H4 (cell line): ENCODE measurements around the gene SMARCA5. TPM values are rescaled to one million over a fixed set of nuclear protein-coding genes. Genes with fewer than 3 reads are reported as not detected.
"Not testable (repeated sequence)": the region's sequence is repeated elsewhere in the genome, so short reads cannot be mapped to it uniquely, and the experiment has no call there.

Experiments used
- DNase-seq: peaks from one replicate; pipeline ENCODE4 v3.0.0-alpha.2; 2015; ENCODE audit warnings: low spot score
- total RNA-seq: library from RNA; depleted of rRNA; stranded (reverse); fragments of >200 nt; shearing (Covaris generic); gene quantifications from 2 replicates; pipeline ENCODE4 v1.2.3, GENCODE V29; 2014; rRNA removed

Gene SMARCA5
- total RNA-seq, result 27.8 and 31.6 TPM in 2 replicates

GRCh38 chr4:143513314-143514168 is at the start of gene SMARCA5:
Gene SMARCA5, plus strand, starts transcription at chr4:143513702. Its CDS starts 223 bp downstream, at chr4:143513925.
- peak; percentile 98 for DNase-seq

GRCh38 chr4:143473334-143474126 is 40.0 kb upstream of the SMARCA5 start:
- DNase-seq, result no peak

- DNase-seq, result no peak
Measured at GRCh38 chr4:143477487-143477886, 36.0 kb upstream of the SMARCA5 start.

- DNase-seq, result no peak
Measured at GRCh38 chr4:143481361-143481760, 32.1 kb upstream of the SMARCA5 start.

GRCh38 chr4:143482840-143483239 is 30.7 kb upstream of the SMARCA5 start:
- peak; percentile 57 for DNase-seq

- no peak for DNase-seq
Measured at GRCh38 chr4:143486314-143486713, 27.2 kb upstream of the SMARCA5 start.

- no peak for DNase-seq
Measured at GRCh38 chr4:143488687-143489086, 24.8 kb upstream of the SMARCA5 start.

GRCh38 chr4:143489106-143489505 is 24.4 kb upstream of the SMARCA5 start:
- DNase-seq, result no peak

GRCh38 chr4:143498021-143498420 is 15.5 kb upstream of the SMARCA5 start:
- no peak for DNase-seq

- DNase-seq, result no peak
Measured at GRCh38 chr4:143502231-143502630, 11.3 kb upstream of the SMARCA5 start.

- DNase-seq, result no peak
Measured at GRCh38 chr4:143506031-143506430, 7.5 kb upstream of the SMARCA5 start.

GRCh38 chr4:143511906-143512305 is 1.6 kb upstream of the SMARCA5 start:
- no peak for DNase-seq

- no peak for DNase-seq
Measured at GRCh38 chr4:143512978-143513313, 556 bp upstream of the SMARCA5 start.

GRCh38 chr4:143514169-143514495 is 630 bp downstream of the SMARCA5 start:
- no peak for DNase-seq

- DNase-seq, result peak; percentile 9
Measured at GRCh38 chr4:143514497-143514896, 995 bp downstream of the SMARCA5 start.

GRCh38 chr4:143514901-143515300 is 1.4 kb downstream of the SMARCA5 start:
- no peak for DNase-seq

GRCh38 chr4:143515905-143516304 is 2.4 kb downstream of the SMARCA5 start:
- DNase-seq, result no peak

GRCh38 chr4:143517764-143518163 is 4.3 kb downstream of the SMARCA5 start:
- no peak for DNase-seq

- no peak for DNase-seq
Measured at GRCh38 chr4:143524211-143524610, 10.7 kb downstream of the SMARCA5 start.

GRCh38 chr4:143528046-143528445 is 14.5 kb downstream of the SMARCA5 start:
- DNase-seq, result not testable (repeated sequence)

GRCh38 chr4:143531380-143531779 is 17.9 kb downstream of the SMARCA5 start:
- peak; percentile 11 for DNase-seq

- no peak for DNase-seq
Measured at GRCh38 chr4:143531788-143532491, 18.4 kb downstream of the SMARCA5 start.
